ENCODE measurements around the gene SLC38A8.

- TF ChIP-seq, protein P1, sequence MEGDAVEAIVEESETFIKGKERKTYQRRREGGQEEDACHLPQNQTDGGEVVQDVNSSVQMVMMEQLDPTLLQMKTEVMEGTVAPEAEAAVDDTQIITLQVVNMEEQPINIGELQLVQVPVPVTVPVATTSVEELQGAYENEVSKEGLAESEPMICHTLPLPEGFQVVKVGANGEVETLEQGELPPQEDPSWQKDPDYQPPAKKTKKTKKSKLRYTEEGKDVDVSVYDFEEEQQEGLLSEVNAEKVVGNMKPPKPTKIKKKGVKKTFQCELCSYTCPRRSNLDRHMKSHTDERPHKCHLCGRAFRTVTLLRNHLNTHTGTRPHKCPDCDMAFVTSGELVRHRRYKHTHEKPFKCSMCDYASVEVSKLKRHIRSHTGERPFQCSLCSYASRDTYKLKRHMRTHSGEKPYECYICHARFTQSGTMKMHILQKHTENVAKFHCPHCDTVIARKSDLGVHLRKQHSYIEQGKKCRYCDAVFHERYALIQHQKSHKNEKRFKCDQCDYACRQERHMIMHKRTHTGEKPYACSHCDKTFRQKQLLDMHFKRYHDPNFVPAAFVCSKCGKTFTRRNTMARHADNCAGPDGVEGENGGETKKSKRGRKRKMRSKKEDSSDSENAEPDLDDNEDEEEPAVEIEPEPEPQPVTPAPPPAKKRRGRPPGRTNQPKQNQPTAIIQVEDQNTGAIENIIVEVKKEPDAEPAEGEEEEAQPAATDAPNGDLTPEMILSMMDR (IDR thresholded peaks at IDR 0.05) = no peak
- no peak for TF ChIP-seq POLR2AphosphoS5 (IDR thresholded peaks at IDR 0.05)
- no peak for TF ChIP-seq EP300 (IDR thresholded peaks at IDR 0.05)
- TF ChIP-seq POLR2A (IDR thresholded peaks at IDR 0.05) = no peak
Measured at GRCh38 chr16:83994087-83994486, 48.5 kb downstream of the SLC38A8 start.
